HEK293T (cell line): ENCODE results near the gene HOXA7.

Source experiments
- BHLHE40 ChIP-seq: fragments of 450-650 bp; IDR thresholded peaks from 2 replicates; pipeline ENCODE4 v1.6.1; 2016; ENCODE audit warnings: mild to moderate bottlenecking, moderate library complexity, borderline replicate concordance
- FOXA1 ChIP-seq: fragments of 450-650 bp; IDR thresholded peaks from 2 replicates; pipeline ENCODE4 v1.6.1; 2016; ENCODE audit warnings: mild to moderate bottlenecking
- FOXK2 ChIP-seq: fragments of 450-650 bp; IDR thresholded peaks from 2 replicates; pipeline ENCODE4 v1.6.1; 2016; ENCODE audit warnings: mild to moderate bottlenecking
- LEF1 ChIP-seq: fragments of 450-650 bp; IDR thresholded peaks from 2 replicates; pipeline ENCODE4 v1.6.1; 2017; ENCODE audit warnings: mild to moderate bottlenecking, borderline replicate concordance
- NFRKB ChIP-seq: fragments of 450-650 bp; IDR thresholded peaks from 2 replicates; pipeline ENCODE4 v1.6.1; 2016; ENCODE audit warnings: mild to moderate bottlenecking, moderate library complexity
- ZNF384 ChIP-seq: fragments of 450-650 bp; IDR thresholded peaks from 2 replicates; pipeline ENCODE4 v1.6.1; 2016

DNA sequence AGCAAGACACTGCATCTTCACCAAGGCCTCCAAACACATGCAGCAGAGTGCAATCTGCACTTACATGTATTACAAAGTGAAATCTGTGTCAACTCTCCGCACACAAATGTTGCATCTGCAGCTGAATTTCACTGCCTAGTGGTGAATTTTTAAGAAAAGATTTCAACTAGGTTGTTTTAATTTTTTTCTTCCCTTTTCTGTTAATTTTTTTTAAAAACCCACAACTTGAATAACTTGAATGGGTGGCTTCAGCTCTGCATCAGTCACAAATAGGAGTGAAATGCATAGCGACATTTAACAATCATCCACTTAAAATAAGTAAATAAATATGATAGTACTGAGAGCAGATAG lies 37.5 kb upstream of the HOXA7 start:
- no peak for TF ChIP-seq BHLHE40
- no peak for TF ChIP-seq FOXA1
- no peak for TF ChIP-seq NFRKB
- TF ChIP-seq ZNF384, result no peak
- no peak for TF ChIP-seq FOXK2
- TF ChIP-seq LEF1, result no peak
